ENCODE measurements around the gene PTPN5.

DNA sequence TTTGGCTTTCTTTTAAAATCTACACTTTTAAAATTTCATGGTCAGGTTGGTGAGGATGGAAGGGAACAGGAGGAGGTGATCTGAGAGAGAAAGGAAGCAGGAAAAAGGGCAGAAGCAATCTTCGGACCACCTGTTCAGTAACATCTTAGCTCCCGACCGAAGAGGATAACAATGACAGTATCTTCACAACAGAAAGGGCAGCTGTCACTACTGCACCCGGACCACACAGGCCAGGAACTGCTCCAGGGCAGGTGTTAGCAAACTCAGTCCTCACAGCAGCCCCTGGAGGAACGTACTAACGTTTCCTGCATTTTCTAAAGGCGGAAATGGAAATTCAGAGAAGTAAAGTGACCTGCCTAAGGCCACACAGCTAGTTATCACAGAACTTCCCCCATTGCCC is 16.8 kb downstream of the PTPN5 start:
- TF ChIP-seq ARNTL (CRISPR knock-in tag; IDR thresholded peaks at IDR 0.05; ENCODE audit: borderline replicate concordance, low read depth): no peak
- TF ChIP-seq RARB (CRISPR knock-in tag; IDR thresholded peaks at IDR 0.05): no peak
- TF ChIP-seq SNAI2 (CRISPR knock-in tag; IDR thresholded peaks at IDR 0.05): no peak

All from SK-N-SH treated with all-trans-retinoic acid at 6 μM for 48 hours (cell line).